HCT116 (cell line): Measurements from ENCODE around the gene REEP6. TPM values are rescaled to one million over a fixed set of nuclear protein-coding genes. Genes with fewer than 3 reads are reported as not detected.

Experiments
- ATAC-seq: fragments of 200-7000 bp; cut with Tn5 transposase; 2 replicates; pipeline ENCODE4 v1.9.1; 2020; ENCODE audit warnings: mild to moderate bottlenecking, moderate library complexity
- BruUV-seq: library from RNA; stranded (reverse); fragments of 400-500 nt; replicated peaks from 2 replicates; lab custom pipeline; 2021; lab: Mats Ljungman, UMichigan
- CTCF ChIA-PET: fragments of 300-600 bp; sonication (Branson Sonifier 250); formaldehyde crosslinking; loops from one replicate; lab custom pipeline; 2021; ENCODE audit warnings: antibody characterized with exemption; lab: Charles Lee
- POLR2A ChIA-PET: fragments of 300-600, 350-600 bp; sonication (Branson Sonifier 250); formaldehyde crosslinking; loops from one replicate; lab custom pipeline; 2021; ENCODE audit warnings: antibody characterized with exemption; lab: Charles Lee
- RAD21 ChIA-PET, 2 experiments: fragments of 300-600 bp; sonication (Branson Sonifier 250); formaldehyde crosslinking; loops; one replicate each; lab custom pipeline; 2023; ENCODE audit warnings: low total read pairs in 2 of 2; ENCODE audit not compliant: uncharacterized antibody in 2 of 2, unreplicated experiment in 2 of 2, low non-redundant PET in 1 of 2; lab: Charles Lee
- DNase-seq: peaks from one replicate; pipeline ENCODE4 v3.0.0-alpha.2; 2010; ENCODE audit warnings: low read depth, low spot score
- H2AFZ ChIP-seq: fragments of 200-600 bp; shearing (Covaris generic), sonication (generic); 2 replicates; pipeline ENCODE4 v1.6.1; 2017; ENCODE audit warnings: low read depth, mixed run types, mixed read lengths, antibody characterized with exemption, low read length; ENCODE audit not compliant: poor library complexity, severe bottlenecking
- H3K27ac ChIP-seq: 2 replicates; pipeline ENCODE4 v1.5.1; 2012; ENCODE audit warnings: low read depth, low read length
- H3K27me3 ChIP-seq: fragments of 200-600 bp; sonication (generic); 2 replicates; pipeline ENCODE4 v1.6.1; 2016; ENCODE audit warnings: mixed run types, low read length, mixed read lengths; ENCODE audit not compliant: insufficient read depth
- H3K36me3 ChIP-seq, 2 experiments: fragments of 200-500 bp in 1 of 2; fragments of 200-600 bp in 1 of 2; sonication (Bioruptor generic) in 1 of 2; sonication (generic) in 1 of 2; 2 replicates each; pipeline versions ENCODE4 v1.5.1 to v1.6.1; 2014 to 2016; ENCODE audit warnings: low read length in 2 of 2, inconsistent platforms in 1 of 2, mixed read lengths in 1 of 2, mixed run types in 1 of 2; ENCODE audit not compliant: insufficient read depth in 2 of 2, control insufficient read depth in 1 of 2
- H3K4me1 ChIP-seq, 2 experiments: fragments of 200-600 bp in 1 of 2; sonication (generic) in 1 of 2; 2 replicates each; pipeline versions ENCODE4 v1.5.1 to v1.6.1; 2012 to 2017; ENCODE audit warnings: low read length in 2 of 2, inconsistent platforms in 1 of 2, mild to moderate bottlenecking in 1 of 2, mixed read lengths in 1 of 2, mixed run types in 1 of 2, moderate library complexity in 1 of 2; ENCODE audit not compliant: insufficient read depth in 2 of 2, control insufficient read depth in 1 of 2
- H3K4me2 ChIP-seq: fragments of 200-600 bp; sonication (generic); 2 replicates; pipeline ENCODE4 v1.6.1; 2017; ENCODE audit warnings: mixed run types, low read length, mixed read lengths
- H3K4me3 ChIP-seq, 2 experiments: fragments of 200-600 bp in 1 of 2; sonication (generic) in 1 of 2; replicated peaks in 1 of 2; 2 replicates each; pipeline ENCODE4 v1.5.1; 2011 to 2016; ENCODE audit warnings: low read length in 2 of 2, control low read depth in 1 of 2, low read depth in 1 of 2, mild to moderate bottlenecking in 1 of 2, mixed read lengths in 1 of 2, mixed run types in 1 of 2
- H3K79me2 ChIP-seq: fragments of 200-600 bp; sonication (generic); 2 replicates; pipeline ENCODE4 v1.6.1; 2017; ENCODE audit warnings: mild to moderate bottlenecking, mixed run types, low read length, moderate library complexity, mixed read lengths; ENCODE audit not compliant: insufficient read depth
- H3K9ac ChIP-seq: fragments of 200-600 bp; sonication (generic); 2 replicates; pipeline ENCODE4 v1.6.1; 2016; ENCODE audit warnings: low read length, mixed read lengths
- H3K9me2 ChIP-seq: fragments of 200-600 bp; sonication (generic), shearing (Covaris generic); 2 replicates; pipeline ENCODE4 v1.6.1; 2017; ENCODE audit warnings: mixed run types, mild to moderate bottlenecking, moderate library complexity; ENCODE audit not compliant: insufficient read depth
- H3K9me3 ChIP-seq, 2 experiments: fragments of 200-500 bp in 1 of 2; fragments of 200-600 bp in 1 of 2; sonication (Bioruptor generic) in 1 of 2; sonication (generic) in 1 of 2; 2 replicates each; pipeline ENCODE4 v1.6.1; 2014 to 2017; ENCODE audit warnings: low read length in 2 of 2, mixed read lengths in 2 of 2, inconsistent platforms in 1 of 2, low read depth in 1 of 2, mild to moderate bottlenecking in 1 of 2, mixed run types in 1 of 2, moderate library complexity in 1 of 2; ENCODE audit not compliant: control insufficient read depth in 1 of 2, insufficient read depth in 1 of 2
- H4K20me1 ChIP-seq: fragments of 200-600 bp; sonication (generic), shearing (Covaris generic); 2 replicates; pipeline ENCODE4 v1.6.1; 2017; ENCODE audit warnings: mixed run types, mild to moderate bottlenecking, moderate library complexity; ENCODE audit not compliant: insufficient read depth
- EGR1 ChIP-seq: IDR thresholded peaks from 2 replicates; pipeline ENCODE4 v1.6.1; 2012; ENCODE audit warnings: low read depth
- EZH2phosphoT487 ChIP-seq: fragments of 200-600 bp; IDR thresholded peaks from 2 replicates; pipeline ENCODE4 v1.6.1; 2018; ENCODE audit warnings: antibody characterized with exemption, borderline replicate concordance
- MAX ChIP-seq: IDR thresholded peaks from 2 replicates; pipeline ENCODE4 v1.6.1; 2012
- RAD21 ChIP-seq: IDR thresholded peaks from 2 replicates; pipeline ENCODE4 v1.6.1; 2012; ENCODE audit warnings: low read depth, mild to moderate bottlenecking
- ZBTB33 ChIP-seq: IDR thresholded peaks from 2 replicates; pipeline ENCODE4 v1.6.1; 2011; ENCODE audit warnings: mild to moderate bottlenecking, low read length, moderate library complexity; ENCODE audit not compliant: insufficient replicate concordance; ENCODE audit errors: extremely low read depth
- ZFX ChIP-seq: fragments of 450-650 bp; IDR thresholded peaks from 2 replicates; pipeline ENCODE4 v1.6.1; 2017
- intact Hi-C: fragments of 100-400 bp; cut with micrococcal nuclease; formaldehyde crosslinking; loops from 2 replicates; pipeline ENCODE4 v1.10.0; 2022
- total RNA-seq: library from RNA; stranded (reverse); gene quantifications from one replicate; pipeline ENCODE4 v1.2.1, GENCODE V29; 2021; ENCODE audit not compliant: unreplicated experiment

The REEP6 gene
- total RNA-seq, 1 experiment from 2014 or later = 53.9 TPM

- POLR2A ChIA-PET = no interaction called here
- Histone ChIP-seq H3K9me2 (no peaks in the 10 kb centered on the region), H2AFZ (no peak overlapping the region), H3K79me2 (no peaks in the 10 kb centered on the region), H3K9me3 (no peaks in the 10 kb centered on the region), H3K9ac (no peak overlapping the region), H3K27me3 (no peaks in the 10 kb centered on the region; the same call in 1 of the 2 replicates), H3K4me3 (no peak overlapping the region), H3K4me2 (no peak overlapping the region), H4K20me1 (no peaks in the 10 kb centered on the region), H3K4me1 (peaks cover 18 to 40% of the 10 kb centered on the region in 2 experiments), H3K27ac (no peak overlapping the region), H3K36me3 (no peaks in the 10 kb centered on the region)
- intact Hi-C loops = no loop called here
- RAD21 ChIA-PET = interaction anchor here in 1 of 2 experiments (0.5 kb wide), 1 partner anchor 95 kb away, joined by 4 read pairs; no protein-coding TSS in a partner anchor
- TF ChIP-seq RAD21 (no peak), EZH2phosphoT487 (no peak), ZFX (no peak), MAX (no peak), ZBTB33 (no peak), EGR1 (no peak)
- DNase-seq (no peak), ATAC-seq (no peak)
- BruUV-seq = no TSS peak
- CTCF ChIA-PET = no interaction called here
Measured at GRCh38 chr19:1450735-1451731, 39.9 kb upstream of the REEP6 start.
